ENCODE measurements around the gene FAM98C. TPM values are rescaled to one million over a fixed set of nuclear protein-coding genes. Genes with fewer than 3 reads are reported as not detected.

The FAM98C gene
- total and polyA plus RNA-seq, 2 of the 13 experiments (the other 11 are each of a cell fraction or from before 2014, with no cell fraction given): 10.0 to 11.5 TPM

GRCh38 chr19:38367041-38367440 lies 35.9 kb upstream of the FAM98C start:
- FAIRE-seq (no peak), DNase-seq (ENCODE audit: low spot score) (no peak), ATAC-seq (peak; percentile 33; the same call in 2 of the 3 replicates)
- Histone ChIP-seq H3K36me3 (replicated peaks in 1 of 2; ENCODE audit: control insufficient read depth in 1 of 2, insufficient read depth in 2 of 2, low read length in 2 of 2) (no peaks in the 10 kb centered on the region), H2AFZ (ENCODE audit: low read length) (no peak overlapping the region), H3K79me2 (ENCODE audit: insufficient read depth, low read length) (no peaks in the 10 kb centered on the region), H3K9me3 (ENCODE audit: low read length) (no peaks in the 10 kb centered on the region), H3K4me3 (replicated peaks in 1 of 3; ENCODE audit: insufficient read depth in 1 of 3, low read depth in 2 of 3, low read length in 3 of 3) (peak overlapping the region in 1 of 3 experiments; percentile 36; a peak in 1 of 6 replicates), H3K9ac (ENCODE audit: insufficient read depth, low read depth, low read length) (no peak overlapping the region), H4K20me1 (ENCODE audit: insufficient read depth, low read length) (no peaks in the 10 kb centered on the region), H3K4me2 (ENCODE audit: low read depth, low read length) (peak overlapping the region; percentile 56), H3K27ac (ENCODE audit: extremely low read length, insufficient read depth, low read length) (no peak overlapping the region), H3K27me3 (ENCODE audit: control insufficient read depth in 1 of 2, insufficient read depth in 2 of 2, low read length in 2 of 2) (peaks cover 0 to 6% of the 10 kb centered on the region in 2 experiments; a peak in 1 of 5 replicates), H3K4me1 (ENCODE audit: insufficient read depth, low read length) (peaks cover 40% of the 10 kb centered on the region)
- ChIA-PET CTCF (ENCODE audit: low intra/inter-chr PET ratio, low total read pairs) (no interaction called here), POLR2A (no interaction called here)
- BruUV-seq (replicated peaks): no TSS peak
- in situ Hi-C loops (cut with HindIII; ENCODE audit: extremely low pct_ligation_motif_present, low pct_unique_long_range_greater_than_20kb): no loop called here
- intact Hi-C loops (cut with micrococcal nuclease; ENCODE audit: unreplicated experiment): no loop called here
- WGBS (ENCODE audit: low lambda C conversion rate): 30% methylated on average over 9 of the region's 12 CpGs
- peak; percentile 81 for TF ChIP-seq GABPB1 (CRISPR knock-in tag; IDR thresholded peaks at IDR 0.05)
- TF ChIP-seq ETV5 (CRISPR knock-in tag; IDR thresholded peaks at IDR 0.05; ENCODE audit: borderline replicate concordance): no peak
- peak; percentile 28 for TF ChIP-seq ZNF574 (CRISPR knock-in tag; IDR thresholded peaks at IDR 0.05)
- peak; percentile 74 for TF ChIP-seq GABPA (IDR thresholded peaks at IDR 0.05; ENCODE audit: low read depth, low read length)
- TF ChIP-seq GABPA (CRISPR knock-in tag; IDR thresholded peaks at IDR 0.05; ENCODE audit: low read depth): peak; percentile 91
- TF ChIP-seq ZNF274 (CRISPR knock-in tag; IDR thresholded peaks at IDR 0.05): no peak
- no peak for TF ChIP-seq NFE2L2 (IDR thresholded peaks at IDR 0.05; ENCODE audit: low read length)
- TF ChIP-seq MTA1 (CRISPR knock-in tag; IDR thresholded peaks at IDR 0.05; ENCODE audit: borderline replicate concordance): 0 out of 2 replicates have a peak, but pooled peaks have one; percentile 17
- TF ChIP-seq ZFX (CRISPR knock-in tag; IDR thresholded peaks at IDR 0.05; ENCODE audit: low read depth): 0 out of 2 replicates have a peak, but pooled peaks have one; percentile 26
- TF ChIP-seq ZMYM3 (CRISPR knock-in tag; IDR thresholded peaks at IDR 0.05): no peak
- no peak for TF ChIP-seq ZNF335 (CRISPR knock-in tag; IDR thresholded peaks at IDR 0.05)
- TF ChIP-seq KAT8 (CRISPR knock-in tag; IDR thresholded peaks at IDR 0.05): peak; percentile 65; the same call in 1 of the 2 replicates
- TF ChIP-seq ZNF687 (CRISPR knock-in tag; IDR thresholded peaks at IDR 0.05): peak; percentile 53
- TF ChIP-seq ZNF747 (CRISPR knock-in tag; IDR thresholded peaks at IDR 0.05; ENCODE audit: borderline replicate concordance): no peak
- TF ChIP-seq ZBTB38 (CRISPR knock-in tag; IDR thresholded peaks at IDR 0.05): 0 out of 2 replicates have a peak, but pooled peaks have one; percentile 21
- no peak for TF ChIP-seq MED8 (CRISPR knock-in tag; IDR thresholded peaks at IDR 0.05; ENCODE audit: insufficient replicate concordance)
- TF ChIP-seq MBD4 (IDR thresholded peaks at IDR 0.05; ENCODE audit: borderline replicate concordance, low read length): no peak
- no peak for TF ChIP-seq GPBP1L1 (CRISPR knock-in tag; IDR thresholded peaks at IDR 0.05)
- 0 out of 2 replicates have a peak, but pooled peaks have one; percentile 17 for TF ChIP-seq HOXA3 (CRISPR knock-in tag; IDR thresholded peaks at IDR 0.05)
